HG03565 (cell line): ENCODE data around the gene NR4A1.

Experiments
- ATAC-seq: cut with Tn5 transposase; IDR thresholded peaks from one replicate; pipeline ENCODE4 v1.9.1; 2021; ENCODE audit warnings: mild to moderate bottlenecking, moderate library complexity; ENCODE audit not compliant: unreplicated experiment

NR4A1 gene

GRCh38 chr12:52041035-52041434 is 10.2 kb upstream of the NR4A1 start:
- ATAC-seq, result no peak

GRCh38 chr12:52041695-52042123 is 9.5 kb upstream of the NR4A1 start:
- no peak for ATAC-seq

- no peak for ATAC-seq
Measured at GRCh38 chr12:52042706-52043385, 8.4 kb upstream of the NR4A1 start.

DNA sequence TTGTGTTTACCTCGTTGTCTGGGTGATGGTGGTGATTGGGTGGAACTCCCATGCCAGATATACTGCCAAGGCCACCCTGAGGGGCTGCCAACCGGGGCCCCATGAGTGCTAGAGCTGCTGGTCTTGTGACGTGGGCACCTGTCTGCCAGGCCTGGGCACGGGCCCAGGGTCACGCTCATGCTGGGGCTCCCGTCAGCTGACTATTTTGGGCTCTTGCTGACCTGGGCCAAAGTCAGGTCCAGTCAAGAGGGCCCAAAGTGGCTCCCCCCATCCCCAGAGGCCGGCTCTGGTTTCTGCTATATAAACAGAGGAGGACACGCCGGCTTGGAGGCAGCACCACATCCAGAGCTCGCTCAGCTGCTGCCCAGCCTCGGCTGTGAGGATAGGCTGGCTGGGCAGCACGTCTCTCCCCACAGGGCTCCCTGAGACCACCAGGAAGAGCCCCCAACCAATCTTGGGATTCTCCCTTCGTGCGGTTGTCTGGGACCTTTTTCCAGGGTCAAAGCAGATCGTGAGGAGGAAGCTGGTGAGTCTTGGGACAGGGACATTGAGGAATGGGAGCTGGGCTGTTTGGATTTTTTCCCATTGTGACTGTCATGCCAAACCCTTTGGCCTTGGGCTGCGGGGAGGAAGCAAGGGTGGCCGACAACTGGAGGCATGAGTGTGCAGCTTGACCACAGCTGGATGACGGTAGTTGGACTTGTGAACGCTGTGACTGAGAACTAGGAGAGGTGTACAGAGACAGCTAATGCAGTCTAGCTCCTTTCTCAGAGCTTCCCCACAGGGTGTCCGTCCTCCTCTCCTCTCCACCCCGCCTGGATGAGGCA is 7.6 kb upstream of the NR4A1 start:
- ATAC-seq, result no peak

DNA sequence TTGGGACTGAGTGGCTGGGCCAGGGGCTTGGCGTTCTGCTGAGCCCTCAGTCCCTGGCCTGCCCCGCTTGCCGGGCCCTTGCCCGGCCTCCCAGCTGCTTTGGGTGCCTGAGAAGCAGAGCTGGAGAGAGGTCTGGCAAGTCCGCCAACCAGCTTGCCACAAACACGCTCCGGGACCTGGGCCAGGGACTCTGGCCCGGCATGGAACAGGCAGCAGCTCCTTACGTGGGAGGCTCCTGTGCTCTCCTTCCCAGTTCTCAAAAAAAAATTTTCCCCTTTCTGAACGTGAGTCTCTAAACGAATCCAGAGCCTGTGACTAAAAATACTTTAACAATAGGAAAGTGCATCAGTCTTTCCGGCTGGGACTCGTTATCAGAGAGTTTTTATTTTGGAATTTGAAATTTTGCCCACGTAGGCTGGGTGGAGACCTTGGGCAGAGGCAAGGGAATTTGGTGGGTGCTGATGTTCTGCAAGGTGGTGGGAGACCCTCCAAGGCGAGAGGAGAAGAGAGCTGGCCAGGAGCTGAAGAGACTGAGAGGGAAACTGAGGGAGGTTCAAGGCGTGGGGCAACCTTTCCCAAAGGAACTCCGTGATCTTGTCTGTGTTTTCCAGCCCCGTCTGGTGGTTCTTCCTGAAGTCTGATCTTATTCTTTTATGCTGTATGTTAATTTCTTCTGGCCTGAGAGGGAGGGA is 6.8 kb upstream of the NR4A1 start:
- ATAC-seq, result no peak

- no peak for ATAC-seq
Measured at GRCh38 chr12:52045794-52046199, 5.4 kb upstream of the NR4A1 start.

DNA sequence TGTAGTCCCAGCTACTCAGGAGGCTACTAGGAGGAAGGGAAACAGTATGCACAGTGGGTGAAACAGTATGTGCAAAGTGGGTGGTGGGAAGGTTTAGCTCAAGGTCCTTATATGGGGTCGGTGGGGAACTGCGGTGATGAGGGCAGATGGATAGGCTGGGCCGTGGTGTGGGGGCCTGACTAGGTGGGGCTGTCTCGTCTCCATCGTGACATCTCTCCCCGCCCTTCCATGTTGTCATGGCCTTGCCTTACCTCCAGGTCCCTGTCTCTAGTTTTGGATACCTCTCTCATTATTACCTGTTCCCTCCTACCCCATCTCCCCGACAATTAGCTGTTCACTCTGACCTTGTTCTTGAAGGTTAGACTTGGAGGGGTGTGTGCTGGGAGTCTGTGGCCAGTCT is 4.4 kb upstream of the NR4A1 start:
- ATAC-seq, result no peak

GRCh38 chr12:52049286-52049685 is 2.0 kb upstream of the NR4A1 start:
- no peak for ATAC-seq

DNA sequence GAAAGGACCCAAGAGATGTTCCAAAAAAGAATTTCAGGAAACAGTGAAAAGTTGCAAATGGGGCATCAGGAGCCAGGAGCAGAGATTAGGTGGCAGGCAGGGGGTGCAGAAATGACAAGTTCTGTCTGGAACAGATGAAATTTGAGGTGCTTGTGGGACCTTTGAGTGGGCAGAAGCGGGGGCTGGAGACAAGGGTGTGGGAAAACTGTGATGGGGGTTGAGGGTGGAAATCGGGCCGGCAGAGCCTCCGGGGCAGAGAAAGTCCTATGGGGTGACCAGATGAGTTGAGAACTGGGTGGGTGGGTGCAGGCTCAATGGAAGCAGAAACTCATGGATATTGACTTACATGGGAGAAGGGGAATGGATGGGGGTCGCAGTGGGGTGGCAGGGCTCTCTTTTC is 1.6 kb upstream of the NR4A1 start:
- ATAC-seq, result no peak

GRCh38 chr12:52050116-52050757 is 1.0 kb upstream of the NR4A1 start:
- ATAC-seq, result peak; percentile 4

GRCh38 chr12:52052468-52053186 is 1.4 kb downstream of the NR4A1 start:
- ATAC-seq, result no peak

DNA sequence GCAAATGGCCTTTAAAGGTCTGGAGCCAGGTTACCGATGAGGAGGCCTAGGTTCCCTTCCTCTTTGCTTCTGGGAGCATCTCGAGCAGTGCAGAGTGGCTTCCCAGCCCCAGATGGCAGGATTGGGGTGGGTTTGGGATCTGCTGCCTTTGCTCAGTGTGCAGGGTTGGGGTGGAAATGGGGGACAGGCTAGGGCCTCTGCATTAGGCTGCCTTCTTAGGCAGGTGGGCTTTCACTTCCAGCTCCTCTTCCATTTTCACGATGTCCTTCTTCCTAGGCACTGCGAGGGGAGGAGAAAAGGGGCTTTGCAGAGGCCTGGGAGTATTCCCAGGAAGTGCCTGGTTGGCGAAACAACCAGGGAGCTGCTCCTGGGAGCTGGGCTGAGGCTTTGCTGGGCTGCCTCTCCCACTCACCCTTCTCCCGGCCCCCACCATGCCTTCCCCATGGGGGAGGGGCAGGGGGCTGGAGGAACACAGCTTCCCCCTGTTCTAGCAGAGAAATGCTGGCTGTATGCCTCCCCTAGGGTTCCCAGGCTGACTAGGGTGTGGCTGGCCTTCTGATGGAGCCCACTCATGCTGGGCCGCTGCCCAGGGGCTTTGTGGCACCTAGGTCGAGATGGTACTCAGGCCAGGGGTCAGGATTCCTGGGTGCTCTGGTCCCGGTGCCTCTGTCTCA is 2.4 kb downstream of the NR4A1 start:
- no peak for ATAC-seq

- no peak for ATAC-seq
Measured at GRCh38 chr12:52054231-52054832, 3.1 kb downstream of the NR4A1 start.

GRCh38 chr12:52054833-52055730 is 3.8 kb downstream of the NR4A1 start:
- ATAC-seq, result no peak

GRCh38 chr12:52055731-52056711 is 4.8 kb downstream of the NR4A1 start:
- no peak for ATAC-seq

- no peak for ATAC-seq
Measured at GRCh38 chr12:52056801-52057637, 5.8 kb downstream of the NR4A1 start.
